Measurements from ENCODE around the gene MRGPRF. TPM values are rescaled to one million over a fixed set of nuclear protein-coding genes. Genes with fewer than 3 reads are reported as not detected.

The MRGPRF gene
- total and polyA plus RNA-seq, 5 donors from 2014 or later: not detected

- Mint-ChIP-seq H3K27ac (no peak overlapping the region), H3K4me3 (no peak overlapping the region), H3K36me3 (no peaks in the 10 kb centered on the region), H3K27me3 (no peaks in the 10 kb centered on the region), H3K9me3 (no peaks in the 10 kb centered on the region), H3K4me1 (no peaks in the 10 kb centered on the region)
- ATAC-seq (ENCODE audit: low read depth in 2 of 2) (no peak), DNase-seq (no peak)
- Histone ChIP-seq H3K9me3 (ENCODE audit: control insufficient read depth in 2 of 2, low read length in 2 of 2) (no peaks in the 10 kb centered on the region), H3K27me3 (ENCODE audit: control insufficient read depth, insufficient read depth, low read length) (no peaks in the 10 kb centered on the region), H3K4me1 (ENCODE audit: control insufficient read depth, insufficient read depth, low read length, poor library complexity, severe bottlenecking) (no peaks in the 10 kb centered on the region), H3K4me3 (ENCODE audit: low read depth, low read length) (no peak overlapping the region), H3K36me3 (ENCODE audit: control insufficient read depth, insufficient read depth, low read length) (no peaks in the 10 kb centered on the region), H3K27ac (ENCODE audit: insufficient read depth, low read length, poor library complexity, severe bottlenecking) (no peak overlapping the region)
Observed at GRCh38 chr11:69024509-69024908, 11.5 kb upstream of the MRGPRF start.

GRCh38 chr11:69022260-69022659 is 9.2 kb upstream of the MRGPRF start:
- no peaks in the 10 kb centered on the region for H3K36me3 ChIP-seq (ENCODE audit: control insufficient read depth, insufficient read depth, low read length)
- no peak overlapping the region for H3K4me3 Mint-ChIP-seq
- H3K9me3 Mint-ChIP-seq: no peaks in the 10 kb centered on the region
- DNase-seq: no peak
- no peaks in the 10 kb centered on the region for H3K4me1 Mint-ChIP-seq
- H3K4me1 ChIP-seq (ENCODE audit: control insufficient read depth, insufficient read depth, low read length, poor library complexity, severe bottlenecking): no peaks in the 10 kb centered on the region
- H3K27ac ChIP-seq (ENCODE audit: insufficient read depth, low read length, poor library complexity, severe bottlenecking): no peak overlapping the region
- H3K27me3 Mint-ChIP-seq: no peaks in the 10 kb centered on the region
- H3K27ac Mint-ChIP-seq: no peak overlapping the region
- H3K36me3 Mint-ChIP-seq: no peaks in the 10 kb centered on the region
- ATAC-seq (ENCODE audit: low read depth in 2 of 2): no peak
- no peaks in the 10 kb centered on the region for H3K9me3 ChIP-seq (ENCODE audit: control insufficient read depth in 2 of 2, low read length in 2 of 2)
- H3K4me3 ChIP-seq (ENCODE audit: low read depth, low read length): no peak overlapping the region
- no peaks in the 10 kb centered on the region for H3K27me3 ChIP-seq (ENCODE audit: control insufficient read depth, insufficient read depth, low read length)

- ATAC-seq (ENCODE audit: low read depth in 2 of 2): no peak
- Histone ChIP-seq H3K4me1 (ENCODE audit: control insufficient read depth, insufficient read depth, low read length, poor library complexity, severe bottlenecking) (no peaks in the 10 kb centered on the region), H3K36me3 (ENCODE audit: control insufficient read depth, insufficient read depth, low read length) (no peaks in the 10 kb centered on the region), H3K9me3 (ENCODE audit: control insufficient read depth in 2 of 2, low read length in 2 of 2) (no peaks in the 10 kb centered on the region), H3K4me3 (ENCODE audit: low read depth, low read length) (no peak overlapping the region), H3K27me3 (ENCODE audit: control insufficient read depth, insufficient read depth, low read length) (no peaks in the 10 kb centered on the region), H3K27ac (ENCODE audit: insufficient read depth, low read length, poor library complexity, severe bottlenecking) (no peak overlapping the region)
- Mint-ChIP-seq H3K9me3 (no peaks in the 10 kb centered on the region), H3K36me3 (no peaks in the 10 kb centered on the region), H3K27me3 (no peaks in the 10 kb centered on the region), H3K4me3 (no peak overlapping the region), H3K4me1 (no peaks in the 10 kb centered on the region), H3K27ac (peak overlapping the region in 1 of 3 donors; percentile 20)
- DNase-seq: no peak
Observed at GRCh38 chr11:69018924-69019323, 5.9 kb upstream of the MRGPRF start.

GRCh38 chr11:69017951-69018350 is 4.9 kb upstream of the MRGPRF start:
- Histone ChIP-seq H3K4me1 (ENCODE audit: control insufficient read depth, insufficient read depth, low read length, poor library complexity, severe bottlenecking) (no peaks in the 10 kb centered on the region), H3K36me3 (ENCODE audit: control insufficient read depth, insufficient read depth, low read length) (no peaks in the 10 kb centered on the region), H3K27me3 (ENCODE audit: control insufficient read depth, insufficient read depth, low read length) (no peaks in the 10 kb centered on the region), H3K27ac (ENCODE audit: insufficient read depth, low read length, poor library complexity, severe bottlenecking) (no peak overlapping the region), H3K9me3 (ENCODE audit: control insufficient read depth in 2 of 2, low read length in 2 of 2) (no peaks in the 10 kb centered on the region), H3K4me3 (ENCODE audit: low read depth, low read length) (no peak overlapping the region)
- DNase-seq: no peak
- H3K4me1 Mint-ChIP-seq: no peaks in the 10 kb centered on the region
- no peaks in the 10 kb centered on the region for H3K36me3 Mint-ChIP-seq
- H3K9me3 Mint-ChIP-seq: no peaks in the 10 kb centered on the region
- ATAC-seq (ENCODE audit: low read depth in 2 of 2): no peak
- no peaks in the 10 kb centered on the region for H3K27me3 Mint-ChIP-seq
- H3K4me3 Mint-ChIP-seq: no peak overlapping the region
- H3K27ac Mint-ChIP-seq: no peak overlapping the region

GRCh38 chr11:69014898-69015549 is 2.0 kb upstream of the MRGPRF start:
- H3K4me3 Mint-ChIP-seq: no peak overlapping the region
- H3K36me3 Mint-ChIP-seq: no peaks in the 10 kb centered on the region
- no peak overlapping the region for H3K27ac Mint-ChIP-seq
- H3K36me3 ChIP-seq (ENCODE audit: control insufficient read depth, insufficient read depth, low read length): no peaks in the 10 kb centered on the region
- ATAC-seq (ENCODE audit: low read depth in 2 of 2) (no peak), DNase-seq (no peak)
- H3K27me3 Mint-ChIP-seq: peaks cover 22% of the 10 kb centered on the region
- no peaks in the 10 kb centered on the region for H3K27me3 ChIP-seq (ENCODE audit: control insufficient read depth, insufficient read depth, low read length)
- H3K4me1 Mint-ChIP-seq: peaks cover 0 to 4% (median 0%) of the 10 kb centered on the region in 4 donors
- H3K4me1 ChIP-seq (ENCODE audit: control insufficient read depth, insufficient read depth, low read length, poor library complexity, severe bottlenecking): no peaks in the 10 kb centered on the region
- H3K9me3 ChIP-seq (ENCODE audit: control insufficient read depth in 2 of 2, low read length in 2 of 2): no peaks in the 10 kb centered on the region
- no peak overlapping the region for H3K4me3 ChIP-seq (ENCODE audit: low read depth, low read length)
- H3K9me3 Mint-ChIP-seq: no peaks in the 10 kb centered on the region
- no peak overlapping the region for H3K27ac ChIP-seq (ENCODE audit: insufficient read depth, low read length, poor library complexity, severe bottlenecking)

GRCh38 chr11:69014084-69014851 is 1.2 kb upstream of the MRGPRF start:
- H3K27me3 ChIP-seq (ENCODE audit: control insufficient read depth, insufficient read depth, low read length): no peaks in the 10 kb centered on the region
- H3K27ac ChIP-seq (ENCODE audit: insufficient read depth, low read length, poor library complexity, severe bottlenecking): no peak overlapping the region
- H3K36me3 Mint-ChIP-seq: no peaks in the 10 kb centered on the region
- H3K27me3 Mint-ChIP-seq: peaks cover 24% of the 10 kb centered on the region
- ATAC-seq (ENCODE audit: low read depth in 2 of 2) (no peak), DNase-seq (no peak)
- no peaks in the 10 kb centered on the region for H3K9me3 Mint-ChIP-seq
- no peak overlapping the region for H3K4me3 ChIP-seq (ENCODE audit: low read depth, low read length)
- no peaks in the 10 kb centered on the region for H3K36me3 ChIP-seq (ENCODE audit: control insufficient read depth, insufficient read depth, low read length)
- no peaks in the 10 kb centered on the region for H3K4me1 ChIP-seq (ENCODE audit: control insufficient read depth, insufficient read depth, low read length, poor library complexity, severe bottlenecking)
- peaks cover 0 to 4% (median 0%) of the 10 kb centered on the region in 4 donors for H3K4me1 Mint-ChIP-seq
- H3K9me3 ChIP-seq (ENCODE audit: control insufficient read depth in 2 of 2, low read length in 2 of 2): no peaks in the 10 kb centered on the region
- H3K27ac Mint-ChIP-seq: no peak overlapping the region
- H3K4me3 Mint-ChIP-seq: no peak overlapping the region

- H3K4me3 Mint-ChIP-seq: no peak overlapping the region
- no peaks in the 10 kb centered on the region for H3K36me3 Mint-ChIP-seq
- H3K27me3 Mint-ChIP-seq: peaks cover 34% of the 10 kb centered on the region
- H3K27ac Mint-ChIP-seq: no peak overlapping the region
- H3K27me3 ChIP-seq (ENCODE audit: control insufficient read depth, insufficient read depth, low read length): no peaks in the 10 kb centered on the region
- H3K9me3 ChIP-seq (ENCODE audit: control insufficient read depth in 2 of 2, low read length in 2 of 2): no peaks in the 10 kb centered on the region
- H3K4me1 Mint-ChIP-seq: peaks cover 0 to 4% (median 0%) of the 10 kb centered on the region in 4 donors
- no peaks in the 10 kb centered on the region for H3K36me3 ChIP-seq (ENCODE audit: control insufficient read depth, insufficient read depth, low read length)
- no peak overlapping the region for H3K27ac ChIP-seq (ENCODE audit: insufficient read depth, low read length, poor library complexity, severe bottlenecking)
- DNase-seq (no peak), ATAC-seq (ENCODE audit: low read depth in 2 of 2) (no peak)
- H3K4me3 ChIP-seq (ENCODE audit: low read depth, low read length): no peak overlapping the region
- H3K4me1 ChIP-seq (ENCODE audit: control insufficient read depth, insufficient read depth, low read length, poor library complexity, severe bottlenecking): no peaks in the 10 kb centered on the region
- no peaks in the 10 kb centered on the region for H3K9me3 Mint-ChIP-seq
Observed at GRCh38 chr11:69012092-69013008, 696 bp downstream of the MRGPRF start.

Data from CD4-positive, CD25-positive, alpha-beta regulatory T cell (primary cell).